Thoracic aorta (tissue), 2 donors: Measurements from ENCODE around the gene ZNF134. TPM values are rescaled to one million over a fixed set of nuclear protein-coding genes. Genes with fewer than 3 reads are reported as not detected.

ENCODE experiments used
- ATAC-seq: fragments of 150-250 bp; one replicate; pipeline ENCODE4 v1.8.0; 2017; ENCODE audit warnings: low read depth; ENCODE audit not compliant: insufficient number of reproducible peaks, low FRiP score
- DNase-seq: peaks from one replicate; pipeline ENCODE4 v3.0.0-alpha.2; 2020; ENCODE audit warnings: low spot score
- H3K27ac ChIP-seq, 2 donors: fragments of 200-600 bp; sonication (generic); 1 replicate in 1 of 2; 2 replicates in 1 of 2; pipeline ENCODE4 v1.5.1; 2016; ENCODE audit warnings: mild to moderate bottlenecking in 2 of 2, moderate library complexity in 2 of 2
- H3K27me3 ChIP-seq: fragments of 200-600 bp; sonication (generic); replicated peaks from 2 replicates; pipeline ENCODE4 v1.6.0; 2016; ENCODE audit warnings: mild to moderate bottlenecking; ENCODE audit not compliant: insufficient read depth
- H3K36me3 ChIP-seq: fragments of 200-600 bp; sonication (generic); one replicate; pipeline ENCODE4 v1.5.1; 2016
- H3K4me1 ChIP-seq, 2 donors: fragments of 200-600 bp; sonication (generic); 1 replicate in 1 of 2; 2 replicates in 1 of 2; pipeline versions ENCODE4 v1.5.1 to v1.6.0; 2016; ENCODE audit warnings: low read depth in 2 of 2, mild to moderate bottlenecking in 1 of 2; ENCODE audit not compliant: control insufficient read depth in 1 of 2
- H3K4me3 ChIP-seq: fragments of 200-600 bp; sonication (generic); 2 replicates; pipeline ENCODE4 v1.5.1; 2016; ENCODE audit warnings: mild to moderate bottlenecking
- H3K9me3 ChIP-seq: fragments of 200-600 bp; sonication (generic); 2 replicates; pipeline ENCODE4 v1.5.1; 2016
- total RNA-seq, 2 donors: library from RNA; depleted of rRNA; stranded (reverse); fragments of >200 nt; gene quantifications; one replicate each; pipeline versions ENCODE4 v1.1.0 to v1.2.3, GENCODE V29; 2016
- TF ChIP-seq, protein P1 (sequence below): fragments of 200-600 bp; sonication (generic); IDR thresholded peaks from one replicate; pipeline ENCODE4 v1.5.1; 2019; ENCODE audit warnings: antibody characterized with exemption

The ZNF134 gene
- total RNA-seq, 2 donors from 2014 or later = 18.4 to 43.7 TPM

DNA sequence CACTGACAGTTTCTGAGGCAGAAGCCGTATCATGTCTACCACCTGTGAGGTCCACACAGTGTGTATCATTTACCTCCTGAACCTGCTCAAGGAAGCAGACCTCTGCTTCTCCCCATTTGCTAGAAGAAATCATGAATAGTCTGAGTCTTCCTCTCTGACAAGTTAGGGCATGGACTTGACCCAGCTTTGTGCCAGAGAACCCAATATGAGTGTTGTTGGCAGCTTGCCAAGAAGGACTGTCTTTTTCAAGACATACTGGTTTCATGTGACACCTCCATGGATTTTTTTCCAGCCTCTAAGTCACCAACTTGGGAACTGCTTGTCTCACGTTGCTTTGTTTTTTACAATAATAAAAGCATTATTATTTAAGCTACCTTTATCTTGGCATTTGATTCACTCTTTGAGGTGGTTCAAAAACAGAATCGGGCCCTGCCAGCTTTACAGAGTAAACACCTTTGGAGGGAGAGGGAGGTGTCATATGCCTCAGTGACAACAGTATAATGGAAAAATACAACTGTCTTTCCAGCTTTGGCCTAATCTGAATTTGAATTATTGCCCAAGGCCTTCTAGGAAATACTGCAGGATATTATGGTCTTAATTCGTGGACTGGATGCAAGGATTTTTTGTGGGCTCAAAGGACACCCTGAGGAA lies 28.5 kb downstream of the ZNF134 start:
- Histone ChIP-seq H3K9me3 (peaks cover 69% of the 10 kb centered on the region), H3K36me3 (peaks cover 36% of the 10 kb centered on the region), H3K4me1 (no peaks in the 10 kb centered on the region), H3K27me3 (no peaks in the 10 kb centered on the region), H3K4me3 (no peak overlapping the region), H3K27ac (no peak overlapping the region)
- DNase-seq (no peak), ATAC-seq (no peak)
- TF ChIP-seq, protein P1, sequence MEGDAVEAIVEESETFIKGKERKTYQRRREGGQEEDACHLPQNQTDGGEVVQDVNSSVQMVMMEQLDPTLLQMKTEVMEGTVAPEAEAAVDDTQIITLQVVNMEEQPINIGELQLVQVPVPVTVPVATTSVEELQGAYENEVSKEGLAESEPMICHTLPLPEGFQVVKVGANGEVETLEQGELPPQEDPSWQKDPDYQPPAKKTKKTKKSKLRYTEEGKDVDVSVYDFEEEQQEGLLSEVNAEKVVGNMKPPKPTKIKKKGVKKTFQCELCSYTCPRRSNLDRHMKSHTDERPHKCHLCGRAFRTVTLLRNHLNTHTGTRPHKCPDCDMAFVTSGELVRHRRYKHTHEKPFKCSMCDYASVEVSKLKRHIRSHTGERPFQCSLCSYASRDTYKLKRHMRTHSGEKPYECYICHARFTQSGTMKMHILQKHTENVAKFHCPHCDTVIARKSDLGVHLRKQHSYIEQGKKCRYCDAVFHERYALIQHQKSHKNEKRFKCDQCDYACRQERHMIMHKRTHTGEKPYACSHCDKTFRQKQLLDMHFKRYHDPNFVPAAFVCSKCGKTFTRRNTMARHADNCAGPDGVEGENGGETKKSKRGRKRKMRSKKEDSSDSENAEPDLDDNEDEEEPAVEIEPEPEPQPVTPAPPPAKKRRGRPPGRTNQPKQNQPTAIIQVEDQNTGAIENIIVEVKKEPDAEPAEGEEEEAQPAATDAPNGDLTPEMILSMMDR = no peak

DNA sequence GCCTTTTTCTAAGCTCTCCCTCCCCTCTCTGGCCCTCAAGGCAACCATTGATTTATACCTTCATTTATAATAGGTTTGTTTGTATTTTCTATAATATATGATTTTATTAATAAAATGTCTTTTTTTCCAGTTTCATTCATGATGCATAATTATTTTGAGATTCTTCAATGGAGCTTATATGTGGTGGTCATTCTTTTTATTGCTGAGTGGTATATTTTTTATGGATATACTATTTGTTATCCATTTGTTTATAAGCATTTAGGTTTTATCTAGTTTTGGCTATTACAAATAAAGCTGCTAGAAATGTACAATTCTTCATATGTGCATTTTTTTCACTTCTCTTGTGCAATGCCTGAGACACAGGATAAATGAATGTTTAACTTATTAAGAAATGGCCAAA lies 29.7 kb downstream of the ZNF134 start:
- TF ChIP-seq, protein P1 = no peak
- ATAC-seq = no peak
- peaks cover 36% of the 10 kb centered on the region for H3K36me3 ChIP-seq
- no peak for DNase-seq
- H3K4me1 ChIP-seq = no peaks in the 10 kb centered on the region
- no peak overlapping the region for H3K27ac ChIP-seq
- H3K27me3 ChIP-seq = no peaks in the 10 kb centered on the region
- H3K9me3 ChIP-seq = peaks cover 57% of the 10 kb centered on the region
- no peak overlapping the region for H3K4me3 ChIP-seq

DNA sequence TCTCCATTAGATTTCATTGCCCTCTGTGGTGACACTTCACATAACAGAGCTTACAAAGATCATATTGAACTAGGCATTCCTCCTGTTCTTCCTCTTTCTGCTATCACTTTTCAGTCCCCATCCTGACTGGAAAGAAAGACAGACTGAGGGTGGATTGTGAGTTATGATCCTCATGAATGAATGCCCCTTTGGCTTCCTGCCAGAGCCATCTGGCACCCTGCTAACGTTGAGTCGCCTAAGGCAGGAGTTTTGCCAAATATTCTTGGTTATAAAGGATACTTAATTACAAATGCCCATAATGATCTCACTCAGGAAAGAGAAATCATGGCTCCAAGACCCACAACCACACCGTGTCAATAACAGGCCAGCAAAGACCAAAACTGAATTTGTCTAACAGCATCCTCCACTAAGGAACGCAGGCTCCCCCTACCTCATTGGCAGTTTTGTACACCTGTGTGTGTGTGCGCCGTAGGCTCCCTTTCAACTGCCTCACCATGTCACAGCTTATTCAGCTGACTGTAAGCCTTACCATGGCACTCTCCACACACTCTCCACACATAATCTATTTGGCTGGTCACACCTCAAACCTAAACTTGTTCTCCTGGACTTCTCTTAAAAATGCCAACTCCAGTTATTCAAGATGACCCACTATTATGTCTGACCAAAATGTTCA lies 34.4 kb downstream of the ZNF134 start:
- H3K9me3 ChIP-seq = peaks cover 12% of the 10 kb centered on the region
- DNase-seq (no peak), ATAC-seq (no peak)
- H3K27me3 ChIP-seq = no peaks in the 10 kb centered on the region
- no peak overlapping the region for H3K4me3 ChIP-seq
- no peaks in the 10 kb centered on the region for H3K4me1 ChIP-seq
- no peak overlapping the region for H3K27ac ChIP-seq
- no peaks in the 10 kb centered on the region for H3K36me3 ChIP-seq
- TF ChIP-seq, protein P1 = no peak

DNA sequence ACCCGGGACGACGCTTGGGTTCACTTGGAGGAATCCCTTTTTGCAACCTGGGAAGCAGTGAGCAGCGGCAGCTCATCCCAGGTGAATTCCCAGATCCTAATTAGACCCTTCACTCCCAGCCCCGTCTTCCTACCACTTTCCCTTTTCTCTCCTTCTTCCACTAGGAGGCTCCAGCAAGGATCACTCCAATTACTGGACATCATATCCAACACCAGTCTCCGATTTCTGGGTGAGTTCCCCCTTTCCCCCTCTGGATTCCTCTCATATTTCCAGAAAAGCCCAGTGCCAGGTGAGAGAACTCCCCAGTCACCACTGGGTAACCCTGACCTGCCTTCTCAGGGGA lies 37.6 kb downstream of the ZNF134 start:
- no peaks in the 10 kb centered on the region for H3K27me3 ChIP-seq
- no peaks in the 10 kb centered on the region for H3K36me3 ChIP-seq
- TF ChIP-seq, protein P1 = no peak
- ATAC-seq = no peak
- no peak overlapping the region for H3K4me3 ChIP-seq
- H3K9me3 ChIP-seq = no peaks in the 10 kb centered on the region
- H3K27ac ChIP-seq = no peak overlapping the region
- no peaks in the 10 kb centered on the region for H3K4me1 ChIP-seq
- DNase-seq = no peak

DNA sequence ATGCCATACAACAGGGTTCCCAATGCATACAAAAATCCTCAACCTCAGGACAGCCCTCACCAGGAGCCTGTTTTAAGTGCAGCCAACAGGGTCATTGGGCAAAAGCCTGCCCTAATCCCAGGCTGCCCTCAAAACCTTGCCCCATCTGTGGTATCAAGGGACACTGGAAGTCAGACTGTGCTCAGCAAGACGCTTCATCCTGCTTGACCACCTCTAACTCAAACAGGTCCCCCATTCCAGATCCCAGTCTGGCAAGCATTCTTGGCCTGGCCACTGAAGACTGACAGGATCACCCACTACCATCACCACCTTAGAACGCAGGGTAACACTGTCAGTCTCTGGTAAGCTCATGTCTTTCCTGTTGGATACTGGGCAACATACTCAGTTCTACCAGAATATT lies 39.6 kb downstream of the ZNF134 start:
- no peak for DNase-seq
- Histone ChIP-seq H3K27ac (no peak overlapping the region), H3K36me3 (no peaks in the 10 kb centered on the region), H3K4me1 (no peaks in the 10 kb centered on the region), H3K4me3 (no peak overlapping the region), H3K9me3 (no peaks in the 10 kb centered on the region), H3K27me3 (no peaks in the 10 kb centered on the region)
- ATAC-seq = no peak
- TF ChIP-seq, protein P1 = no peak
